ENCODE data around the gene PTPRD.

Gene PTPRD

DNA sequence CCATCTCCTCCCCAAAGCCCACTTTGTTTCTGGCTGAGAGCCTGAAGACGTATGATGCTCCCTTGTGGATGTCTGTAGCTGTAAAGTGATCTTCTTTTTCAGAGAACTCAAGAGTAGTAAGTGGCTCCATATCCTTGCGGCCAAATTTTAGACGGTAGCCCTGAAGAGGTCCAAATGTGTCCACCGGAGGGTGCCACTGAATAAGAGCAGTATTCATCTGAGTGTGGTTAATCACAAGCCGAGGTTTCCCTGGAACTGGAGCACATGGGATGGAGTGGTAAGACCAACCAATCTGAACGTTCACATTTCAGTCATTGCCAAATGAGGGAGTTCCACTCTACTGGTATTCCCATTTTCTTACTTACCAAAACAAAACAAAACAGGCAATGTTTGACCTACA, 2126.7 kb downstream of the PTPRD start:
- DNase-seq (ENCODE audit: extremely low read depth, low read depth), result no peak
- H3K4me3 ChIP-seq (replicated peaks; ENCODE audit: low read depth, low read length), result no peak overlapping the region
- TF ChIP-seq, protein P1, sequence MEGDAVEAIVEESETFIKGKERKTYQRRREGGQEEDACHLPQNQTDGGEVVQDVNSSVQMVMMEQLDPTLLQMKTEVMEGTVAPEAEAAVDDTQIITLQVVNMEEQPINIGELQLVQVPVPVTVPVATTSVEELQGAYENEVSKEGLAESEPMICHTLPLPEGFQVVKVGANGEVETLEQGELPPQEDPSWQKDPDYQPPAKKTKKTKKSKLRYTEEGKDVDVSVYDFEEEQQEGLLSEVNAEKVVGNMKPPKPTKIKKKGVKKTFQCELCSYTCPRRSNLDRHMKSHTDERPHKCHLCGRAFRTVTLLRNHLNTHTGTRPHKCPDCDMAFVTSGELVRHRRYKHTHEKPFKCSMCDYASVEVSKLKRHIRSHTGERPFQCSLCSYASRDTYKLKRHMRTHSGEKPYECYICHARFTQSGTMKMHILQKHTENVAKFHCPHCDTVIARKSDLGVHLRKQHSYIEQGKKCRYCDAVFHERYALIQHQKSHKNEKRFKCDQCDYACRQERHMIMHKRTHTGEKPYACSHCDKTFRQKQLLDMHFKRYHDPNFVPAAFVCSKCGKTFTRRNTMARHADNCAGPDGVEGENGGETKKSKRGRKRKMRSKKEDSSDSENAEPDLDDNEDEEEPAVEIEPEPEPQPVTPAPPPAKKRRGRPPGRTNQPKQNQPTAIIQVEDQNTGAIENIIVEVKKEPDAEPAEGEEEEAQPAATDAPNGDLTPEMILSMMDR (IDR thresholded peaks at IDR 0.05; ENCODE audit: low read depth, low read length, missing control alignments), result peak; percentile 6

DNA sequence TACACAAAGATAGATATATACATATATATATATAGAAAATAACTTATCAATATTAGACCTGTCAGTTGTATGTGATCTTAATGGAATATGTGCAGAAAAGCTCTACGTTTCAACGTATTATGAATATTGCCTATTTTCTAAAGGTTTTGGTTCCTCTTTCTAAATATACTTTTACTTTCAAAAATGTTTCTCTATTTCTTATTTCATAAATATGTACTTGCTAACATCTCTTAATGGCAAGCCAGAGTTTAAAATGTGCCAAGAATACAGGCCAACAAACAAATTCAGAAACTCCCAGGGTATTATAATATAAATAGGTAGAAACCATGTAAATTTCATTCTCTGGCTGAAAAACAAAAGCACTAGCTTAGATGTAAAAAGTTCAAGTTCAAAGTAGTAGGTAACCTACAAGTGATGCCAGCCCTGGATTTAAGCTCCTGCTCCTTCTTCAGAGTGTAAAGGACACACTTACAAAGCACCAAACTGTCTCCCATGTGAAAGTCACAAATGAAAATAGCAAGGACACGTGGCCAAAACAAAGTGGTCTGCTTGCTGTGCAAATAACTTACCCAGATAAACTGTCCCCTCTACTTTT, 2128.1 kb downstream of the PTPRD start:
- TF ChIP-seq, protein P1 (IDR thresholded peaks at IDR 0.05; ENCODE audit: low read depth, low read length, missing control alignments), result no peak
- DNase-seq (ENCODE audit: extremely low read depth, low read depth), result no peak
- no peak overlapping the region for H3K4me3 ChIP-seq (replicated peaks; ENCODE audit: low read depth, low read length)

DNA sequence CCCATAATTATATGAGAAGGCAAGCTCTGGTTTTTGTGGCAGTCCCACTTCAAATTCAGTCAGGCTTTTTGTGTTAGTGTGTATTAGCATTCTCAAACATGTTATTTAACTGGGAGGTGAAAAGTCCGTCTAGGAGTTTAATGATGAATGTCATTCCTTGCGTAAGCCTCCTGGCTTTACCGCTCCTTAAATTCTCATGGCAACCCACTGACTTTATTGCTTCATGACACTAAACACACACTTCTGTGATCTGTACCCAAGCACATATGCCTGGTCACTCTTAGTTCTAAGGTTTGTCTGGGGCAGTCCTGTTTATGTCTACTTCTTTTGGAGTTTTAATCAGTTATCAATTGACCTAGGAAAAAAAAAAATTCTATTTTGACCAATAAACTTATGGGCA, 2135.4 kb downstream of the PTPRD start:
- H3K4me3 ChIP-seq (replicated peaks; ENCODE audit: low read depth, low read length), result no peak overlapping the region
- DNase-seq (ENCODE audit: extremely low read depth, low read depth), result no peak
- TF ChIP-seq, protein P1 (IDR thresholded peaks at IDR 0.05; ENCODE audit: low read depth, low read length, missing control alignments), result no peak

DNA sequence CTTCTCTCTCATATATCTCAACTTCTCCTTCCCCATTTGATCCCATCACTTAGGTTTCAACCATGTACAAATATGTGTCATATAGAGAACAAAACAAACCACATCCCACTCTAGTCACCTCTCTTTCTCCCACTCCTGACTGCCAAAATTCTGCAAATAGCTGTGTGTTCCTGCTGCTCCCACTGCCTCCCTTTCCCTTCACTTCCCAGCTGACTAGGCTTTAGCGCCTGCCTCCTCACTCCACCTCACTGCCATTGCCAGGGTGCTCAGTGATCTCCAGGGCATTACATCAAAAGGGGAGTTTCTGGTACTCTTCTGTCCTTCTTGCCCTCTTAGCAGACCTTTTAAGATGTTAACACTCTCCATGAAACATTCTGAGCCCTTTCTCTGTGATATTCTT, 2137.9 kb downstream of the PTPRD start:
- TF ChIP-seq, protein P1 (IDR thresholded peaks at IDR 0.05; ENCODE audit: low read depth, low read length, missing control alignments), result no peak
- no peak overlapping the region for H3K4me3 ChIP-seq (replicated peaks; ENCODE audit: low read depth, low read length)
- no peak for DNase-seq (ENCODE audit: extremely low read depth, low read depth)

DNA sequence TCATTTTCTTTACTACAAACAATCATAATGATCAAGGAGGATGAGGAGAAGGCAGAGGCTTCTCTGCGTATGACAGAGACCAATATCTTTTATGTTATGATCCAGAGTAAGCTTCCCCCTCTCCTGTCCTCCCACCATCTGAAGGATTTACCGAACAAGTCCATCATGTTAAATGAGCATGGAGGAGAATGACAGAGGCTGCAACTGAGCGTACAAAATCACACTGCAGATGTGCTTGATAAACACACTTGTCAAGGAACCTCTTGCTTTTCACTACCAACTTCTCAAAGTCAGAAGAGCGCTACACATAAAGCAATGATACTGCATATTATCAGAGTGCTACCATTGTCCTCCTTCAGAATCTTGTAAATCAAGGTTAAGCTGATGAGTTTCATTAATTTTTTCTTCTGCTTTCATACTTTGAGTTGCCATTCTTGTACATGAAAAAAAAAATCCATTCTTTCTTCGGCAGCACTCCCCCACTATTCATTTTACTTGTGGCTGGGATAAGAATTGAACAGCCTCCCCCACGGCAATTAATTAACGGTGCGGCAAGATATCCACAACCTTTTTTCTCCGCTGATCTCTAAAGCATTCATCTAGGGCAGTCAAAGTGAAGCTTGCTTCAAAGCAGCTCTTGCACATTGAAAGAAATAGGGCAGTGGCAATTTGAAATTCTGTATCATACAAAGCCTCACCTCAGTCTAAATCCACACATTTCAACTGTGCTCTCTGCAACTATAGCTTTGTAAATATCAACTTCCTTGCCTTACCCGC, 2139.4 kb downstream of the PTPRD start:
- TF ChIP-seq, protein P1 (IDR thresholded peaks at IDR 0.05; ENCODE audit: low read depth, low read length, missing control alignments), result no peak
- no peak overlapping the region for H3K4me3 ChIP-seq (replicated peaks; ENCODE audit: low read depth, low read length)
- DNase-seq (ENCODE audit: extremely low read depth, low read depth), result no peak

DNA sequence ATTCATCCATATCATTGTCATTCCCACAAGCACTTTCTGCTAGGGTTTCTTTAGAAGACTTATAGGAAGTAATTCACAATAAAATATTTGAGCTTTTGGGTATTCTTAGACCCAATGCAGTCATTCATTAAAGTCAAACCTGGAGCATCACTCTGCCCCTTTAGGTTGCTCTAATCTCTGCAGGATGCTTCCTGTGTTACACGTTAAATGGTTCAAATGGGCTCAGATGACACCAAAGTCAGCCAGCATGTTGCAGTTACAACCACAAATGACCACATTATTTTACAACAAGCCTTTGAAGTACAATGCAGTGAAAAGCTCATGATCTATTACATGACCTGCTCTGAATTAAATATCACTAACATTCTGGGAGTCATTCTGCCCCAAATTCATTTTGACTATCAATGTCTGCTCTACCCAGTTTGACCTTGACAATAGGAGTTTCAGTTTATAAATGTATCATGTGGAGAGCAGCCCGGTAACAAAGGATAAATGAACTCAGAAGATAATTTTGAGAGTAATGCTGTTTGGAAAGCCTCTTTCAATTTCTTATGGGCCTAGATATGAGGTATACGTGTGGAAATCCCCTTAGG, 2144.7 kb downstream of the PTPRD start:
- TF ChIP-seq, protein P1 (IDR thresholded peaks at IDR 0.05; ENCODE audit: low read depth, low read length, missing control alignments), result no peak
- DNase-seq (ENCODE audit: extremely low read depth, low read depth), result no peak
- no peak overlapping the region for H3K4me3 ChIP-seq (replicated peaks; ENCODE audit: low read depth, low read length)
